ENCODE measurements around the gene UBAC2.

DNA sequence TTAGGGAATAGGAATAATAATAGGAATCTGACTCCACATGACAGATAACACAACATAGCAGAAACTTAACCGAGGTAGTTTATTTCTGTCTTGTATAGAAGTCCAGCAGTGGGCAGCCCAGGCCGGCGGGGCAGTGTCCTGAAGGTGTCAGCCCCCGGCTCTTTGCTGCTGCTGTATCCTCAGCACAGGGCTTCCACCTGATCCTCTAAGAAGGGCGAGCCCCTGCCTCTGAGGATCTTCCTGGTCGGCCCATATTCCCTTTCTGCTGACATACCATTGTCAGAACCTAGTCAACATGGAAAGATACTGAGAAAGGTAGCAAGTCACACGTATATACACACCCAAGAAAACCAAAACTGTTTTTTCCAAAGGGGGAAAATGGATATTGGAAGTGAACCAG, 162.7 kb downstream of the UBAC2 start:
- TF ChIP-seq POLR2AphosphoS5 (IDR thresholded peaks at IDR 0.05; ENCODE audit: low read depth, low read length) (no peak), POLR2A (IDR thresholded peaks at IDR 0.05; ENCODE audit: low read depth, low read length) (no peak)
